IMR-90 (cell line): Measurements from ENCODE around the gene BRINP3. TPM values are rescaled to one million over a fixed set of nuclear protein-coding genes. Genes with fewer than 3 reads are reported as not detected.

Source experiments
- ATAC-seq: fragments of 200-7000 bp; cut with Tn5 transposase; 2 replicates; pipeline ENCODE4 v1.9.1; 2020; ENCODE audit warnings: low read depth, mild to moderate bottlenecking, moderate library complexity
- BruUV-seq: library from RNA; stranded (reverse); fragments of 400-500 nt; replicated peaks from 2 replicates; lab custom pipeline; 2021; lab: Mats Ljungman, UMichigan
- CTCF ChIA-PET: fragments of 300-600 bp; formaldehyde crosslinking; extraction: SDS; loops from one replicate; lab custom pipeline; 2021; ENCODE audit warnings: antibody characterized with exemption; lab: Yijun Ruan, JAX
- POLR2A ChIA-PET: fragments of 300-600 bp; sonication (Branson Sonifier 250); formaldehyde crosslinking; loops from one replicate; lab custom pipeline; 2022; ENCODE audit warnings: antibody characterized with exemption; ENCODE audit not compliant: unreplicated experiment; lab: Charles Lee
- DNase-seq: peaks from one replicate; pipeline ENCODE4 v3.0.0; 2013
- H2AFZ ChIP-seq: replicated peaks from 2 replicates; pipeline ENCODE3; 2013; ENCODE audit warnings: low read length, mild to moderate bottlenecking; ENCODE audit not compliant: poor library complexity
- H2AK5ac ChIP-seq: 2 replicates; pipeline ENCODE4 v1.6.1; 2013; ENCODE audit warnings: low read depth, low read length, inconsistent platforms
- H2AK9ac ChIP-seq: replicated peaks from 2 replicates; pipeline ENCODE3; 2013; ENCODE audit warnings: mild to moderate bottlenecking, low read depth, low read length, moderate library complexity; ENCODE audit not compliant: poor library complexity
- H2BK120ac ChIP-seq: 2 replicates; pipeline ENCODE4 v1.6.1; 2013; ENCODE audit warnings: low read depth, low read length, inconsistent platforms
- H2BK15ac ChIP-seq: 3 replicates; pipeline ENCODE4 v1.6.1; 2013; ENCODE audit warnings: low read depth, low read length, inconsistent platforms
- H2BK20ac ChIP-seq: 2 replicates; pipeline ENCODE4 v1.6.1; 2013; ENCODE audit warnings: low read depth, mild to moderate bottlenecking, inconsistent platforms, low read length, moderate library complexity
- H2BK5ac ChIP-seq: 2 replicates; pipeline ENCODE4 v1.6.1; 2013; ENCODE audit warnings: mild to moderate bottlenecking, low read depth, low read length, inconsistent platforms; ENCODE audit not compliant: poor library complexity, severe bottlenecking
- H3K14ac ChIP-seq: replicated peaks from 2 replicates; pipeline ENCODE4 v1.6.1; 2013; ENCODE audit warnings: low read depth, low read length, inconsistent platforms
- H3K18ac ChIP-seq: 2 replicates; pipeline ENCODE4 v1.6.1; 2013; ENCODE audit warnings: low read depth, low read length, control low read depth
- H3K23ac ChIP-seq: 2 replicates; pipeline ENCODE4 v1.6.1; 2013; ENCODE audit warnings: low read depth, low read length, inconsistent platforms
- H3K27ac ChIP-seq: 2 replicates; pipeline ENCODE4 v1.5.1; 2013; ENCODE audit warnings: mild to moderate bottlenecking, control low read depth, low read length; ENCODE audit not compliant: insufficient read depth
- H3K27me3 ChIP-seq: 2 replicates; pipeline ENCODE4 v1.6.1; 2013; ENCODE audit warnings: low read length; ENCODE audit not compliant: control insufficient read depth, insufficient read depth
- H3K36me3 ChIP-seq: 2 replicates; pipeline ENCODE4 v1.6.1; 2013; ENCODE audit warnings: low read length, mixed read lengths; ENCODE audit not compliant: control insufficient read depth, insufficient read depth
- H3K4ac ChIP-seq: 2 replicates; pipeline ENCODE4 v1.6.1; 2013; ENCODE audit warnings: low read depth, low read length, inconsistent platforms
- H3K4me1 ChIP-seq: 2 replicates; pipeline ENCODE4 v1.6.1; 2013; ENCODE audit warnings: low read length, mixed read lengths; ENCODE audit not compliant: control insufficient read depth, insufficient read depth
- H3K4me2 ChIP-seq: 2 replicates; pipeline ENCODE4 v1.6.1; 2013; ENCODE audit warnings: low read depth, mild to moderate bottlenecking, control low read depth, low read length, moderate library complexity
- H3K4me3 ChIP-seq: 2 replicates; pipeline ENCODE4 v1.5.1; 2013; ENCODE audit warnings: low read depth, mild to moderate bottlenecking, control low read depth, low read length, moderate library complexity; ENCODE audit not compliant: insufficient read depth
- H3K56ac ChIP-seq: 2 replicates; pipeline ENCODE4 v1.6.1; 2013; ENCODE audit warnings: low read length, inconsistent platforms; ENCODE audit not compliant: insufficient read depth; ENCODE audit errors: extremely low read depth
- H3K79me1 ChIP-seq, 2 experiments: 2 replicates each; pipeline ENCODE4 v1.6.1; 2013; ENCODE audit warnings: low read length in 2 of 2, inconsistent platforms in 1 of 2, low read depth in 1 of 2
- H3K9ac ChIP-seq: 2 replicates; pipeline ENCODE4 v1.6.1; 2013; ENCODE audit warnings: low read depth, low read length, control low read depth
- H3K9me1 ChIP-seq: 2 replicates; pipeline ENCODE4 v1.6.1; 2013; ENCODE audit warnings: low read length, inconsistent platforms; ENCODE audit not compliant: insufficient read depth
- H3K9me3 ChIP-seq: 2 replicates; pipeline ENCODE4 v1.6.1; 2013; ENCODE audit warnings: low read length; ENCODE audit not compliant: control insufficient read depth, insufficient read depth
- H4K20me1 ChIP-seq: 2 replicates; pipeline ENCODE4 v1.6.1; 2013; ENCODE audit warnings: low read length, inconsistent platforms; ENCODE audit not compliant: insufficient read depth
- H4K5ac ChIP-seq: 2 replicates; pipeline ENCODE4 v1.6.1; 2013; ENCODE audit warnings: mild to moderate bottlenecking, low read depth, low read length, control low read depth
- H4K8ac ChIP-seq, 2 experiments: 2 replicates each; pipeline ENCODE4 v1.6.1; 2013; ENCODE audit warnings: low read depth in 2 of 2, low read length in 2 of 2, control low read depth in 1 of 2, inconsistent platforms in 1 of 2
- H4K91ac ChIP-seq: 2 replicates; pipeline ENCODE4 v1.6.1; 2013; ENCODE audit warnings: low read depth, low read length, inconsistent platforms; ENCODE audit not compliant: insufficient read depth
- BHLHE40 ChIP-seq: fragments of 150-350 bp; IDR thresholded peaks from 2 replicates; pipeline ENCODE4 v1.6.1; 2016; ENCODE audit warnings: mild to moderate bottlenecking, low read depth, low read length
- CEBPB ChIP-seq: IDR thresholded peaks from 2 replicates; pipeline ENCODE4 v1.6.1; 2012; ENCODE audit warnings: low read depth, low read length, improper control_type of control experiment
- CHD1 ChIP-seq: IDR thresholded peaks from 2 replicates; pipeline ENCODE4 v1.6.1; 2012; ENCODE audit warnings: low read depth, low read length, improper control_type of control experiment
- FOS ChIP-seq: fragments of 150-350 bp; IDR thresholded peaks from 2 replicates; pipeline ENCODE4 v1.6.1; 2016; ENCODE audit warnings: low read depth, low read length
- MAFK ChIP-seq: IDR thresholded peaks from 2 replicates; pipeline ENCODE4 v1.6.1; 2012; ENCODE audit warnings: low read depth, low read length, improper control_type of control experiment
- MAZ ChIP-seq: IDR thresholded peaks from 2 replicates; pipeline ENCODE4 v1.6.1; 2012; ENCODE audit warnings: low read depth, mild to moderate bottlenecking, low read length, improper control_type of control experiment, moderate library complexity, borderline replicate concordance
- MXI1 ChIP-seq: IDR thresholded peaks from 2 replicates; pipeline ENCODE4 v1.6.1; 2012; ENCODE audit warnings: low read depth, mild to moderate bottlenecking, low read length, moderate library complexity, borderline replicate concordance
- NFE2L2 ChIP-seq: fragments of 150-350 bp; IDR thresholded peaks from 2 replicates; pipeline ENCODE4 v1.6.1; 2016; ENCODE audit warnings: low read depth, mild to moderate bottlenecking, low read length
- POLR2A ChIP-seq: IDR thresholded peaks from 2 replicates; pipeline ENCODE4 v1.6.1; 2012; ENCODE audit warnings: mild to moderate bottlenecking, low read depth, low read length
- RAD21 ChIP-seq: IDR thresholded peaks from 2 replicates; pipeline ENCODE4 v1.6.1; 2012; ENCODE audit warnings: low read length, improper control_type of control experiment
- RCOR1 ChIP-seq: IDR thresholded peaks from 2 replicates; pipeline ENCODE4 v1.6.1; 2012; ENCODE audit warnings: mild to moderate bottlenecking, low read length, improper control_type of control experiment; ENCODE audit not compliant: insufficient replicate concordance
- RFX5 ChIP-seq: IDR thresholded peaks from 2 replicates; pipeline ENCODE4 v1.8.0; 2012; ENCODE audit warnings: low read depth, mild to moderate bottlenecking, low read length, moderate library complexity
- SMC3 ChIP-seq: fragments of 150-350 bp; IDR thresholded peaks from 2 replicates; pipeline ENCODE4 v1.6.1; 2016; ENCODE audit warnings: low read depth, mild to moderate bottlenecking, antibody characterized with exemption, low read length, moderate library complexity
- WGBS, 2 experiments: methylation state at CpG; one replicate each; pipeline versions ENCODE4 v1.1.5 to v1.1.7; 2013; ENCODE audit warnings: missing lambda C conversion rate in 2 of 2; ENCODE audit not compliant: insufficient read length in 1 of 2; ENCODE audit errors: extremely low coverage in 2 of 2; 5-methylcytosine and 5-hydroxymethylcytosine counted together
- dilution Hi-C: fragments of 300-500 bp; cut with HindIII; formaldehyde crosslinking; loops from one replicate; pipeline ENCODE4 v1.14.3; 2018; ENCODE audit warnings: low sequenced_read_pairs; ENCODE audit not compliant: unreplicated experiment
- in situ Hi-C: fragments of 300-500 bp; cut with MboI; formaldehyde crosslinking; loops from 3 replicates; pipeline ENCODE4 v1.14.3; 2019; ENCODE audit warnings: low sequenced_read_pairs, inconsistent platforms, mixed read lengths
- intact Hi-C: fragments of 100-400 bp; cut with micrococcal nuclease; formaldehyde crosslinking; loops from 2 replicates; pipeline ENCODE4 v1.10.0; 2022
- polyA plus RNA-seq, 3 experiments: library from polyadenylated mRNA; depleted of rRNA; stranded (reverse); fragments of >200 nt; gene quantifications; 2 replicates each; pipeline ENCODE4 v1.2.3, GENCODE V29; 2012; ENCODE audit warnings: low replicate concordance in 1 of 3
- total RNA-seq: library from RNA; depleted of rRNA; stranded (reverse); fragments of >200 nt; gene quantifications from 2 replicates; pipeline ENCODE4 v1.2.3, GENCODE V29; 2012
- TF ChIP-seq, protein P1 (sequence below): fragments of 150-350 bp; IDR thresholded peaks from 2 replicates; pipeline ENCODE4 v1.6.1; 2017; ENCODE audit warnings: mild to moderate bottlenecking, antibody characterized with exemption, low read length, low read depth
- TF ChIP-seq, protein P2 (sequence below): fragments of 150-350 bp; IDR thresholded peaks from 2 replicates; pipeline ENCODE4 v1.6.1; 2016; ENCODE audit warnings: low read depth, mild to moderate bottlenecking, low read length, moderate library complexity, borderline replicate concordance
- TF ChIP-seq, protein P3 (sequence below): conservative IDR thresholded peaks from 2 replicates; pipeline ENCODE4 v1.5.1; 2012; ENCODE audit warnings: mild to moderate bottlenecking, low read depth, low read length, improper control_type of control experiment

BRINP3 gene
- total and polyA plus RNA-seq, 2 of the 4 experiments (the other 2 are of a cell fraction), result 0.15 to 0.36 TPM

DNA sequence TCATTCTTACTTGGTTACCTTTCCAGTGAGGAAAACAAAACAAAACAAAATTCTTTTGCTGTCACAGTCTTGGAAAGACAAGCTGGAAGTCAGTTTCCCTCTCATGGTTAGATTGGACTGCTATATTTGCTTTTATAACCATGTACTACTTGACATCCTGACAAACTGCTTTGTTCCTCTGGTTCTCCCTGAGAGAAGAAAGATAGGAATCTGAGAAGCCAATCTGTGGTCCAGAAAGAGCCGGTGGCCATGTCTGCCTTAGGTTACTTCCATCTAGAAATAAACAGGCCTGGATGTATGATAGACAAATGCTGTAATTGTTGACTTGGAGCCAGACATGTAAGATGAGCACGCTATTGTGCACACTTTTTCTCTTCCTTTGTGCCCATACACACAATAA lies 330.0 kb downstream of the BRINP3 start:
- Histone ChIP-seq H3K36me3 (no peaks in the 10 kb centered on the region), H4K5ac (no peak overlapping the region), H3K4me1 (no peaks in the 10 kb centered on the region), H2AK5ac (no peak overlapping the region), H2BK15ac (no peak overlapping the region), H3K27ac (no peak overlapping the region), H3K9me3 (no peaks in the 10 kb centered on the region), H3K4me3 (no peak overlapping the region), H3K4me2 (no peak overlapping the region), H3K9me1 (no peaks in the 10 kb centered on the region), H2AK9ac (no peak overlapping the region), H4K8ac (no peak overlapping the region), H3K56ac (no peak overlapping the region), H3K79me1 (no peaks in the 10 kb centered on the region), H2BK20ac (no peak overlapping the region), H2BK120ac (no peak overlapping the region), H3K27me3 (no peaks in the 10 kb centered on the region), H3K9ac (no peak overlapping the region), H3K18ac (no peak overlapping the region), H2BK5ac (no peak overlapping the region), H4K20me1 (no peaks in the 10 kb centered on the region), H3K14ac (no peak overlapping the region), H2AFZ (no peak overlapping the region), H4K91ac (no peak overlapping the region), H3K23ac (no peak overlapping the region), H3K4ac (no peak overlapping the region)
- WGBS, 2 experiments, result no CpG with 5 or more reads among the region's 2 CpGs
- intact Hi-C loops, result no loop called here
- TF ChIP-seq MAFK (no peak), MAZ (no peak), NFE2L2 (no peak), CHD1 (no peak), SMC3 (no peak), BHLHE40 (no peak), RCOR1 (no peak), RFX5 (no peak), CEBPB (no peak), RAD21 (no peak), MXI1 (no peak), POLR2A (no peak), FOS (no peak)
- TF ChIP-seq, protein P1, sequence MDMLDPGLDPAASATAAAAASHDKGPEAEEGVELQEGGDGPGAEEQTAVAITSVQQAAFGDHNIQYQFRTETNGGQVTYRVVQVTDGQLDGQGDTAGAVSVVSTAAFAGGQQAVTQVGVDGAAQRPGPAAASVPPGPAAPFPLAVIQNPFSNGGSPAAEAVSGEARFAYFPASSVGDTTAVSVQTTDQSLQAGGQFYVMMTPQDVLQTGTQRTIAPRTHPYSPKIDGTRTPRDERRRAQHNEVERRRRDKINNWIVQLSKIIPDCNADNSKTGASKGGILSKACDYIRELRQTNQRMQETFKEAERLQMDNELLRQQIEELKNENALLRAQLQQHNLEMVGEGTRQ, result no peak
- TF ChIP-seq, protein P2, sequence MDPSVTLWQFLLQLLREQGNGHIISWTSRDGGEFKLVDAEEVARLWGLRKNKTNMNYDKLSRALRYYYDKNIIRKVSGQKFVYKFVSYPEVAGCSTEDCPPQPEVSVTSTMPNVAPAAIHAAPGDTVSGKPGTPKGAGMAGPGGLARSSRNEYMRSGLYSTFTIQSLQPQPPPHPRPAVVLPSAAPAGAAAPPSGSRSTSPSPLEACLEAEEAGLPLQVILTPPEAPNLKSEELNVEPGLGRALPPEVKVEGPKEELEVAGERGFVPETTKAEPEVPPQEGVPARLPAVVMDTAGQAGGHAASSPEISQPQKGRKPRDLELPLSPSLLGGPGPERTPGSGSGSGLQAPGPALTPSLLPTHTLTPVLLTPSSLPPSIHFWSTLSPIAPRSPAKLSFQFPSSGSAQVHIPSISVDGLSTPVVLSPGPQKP, result no peak
- TF ChIP-seq, protein P3, sequence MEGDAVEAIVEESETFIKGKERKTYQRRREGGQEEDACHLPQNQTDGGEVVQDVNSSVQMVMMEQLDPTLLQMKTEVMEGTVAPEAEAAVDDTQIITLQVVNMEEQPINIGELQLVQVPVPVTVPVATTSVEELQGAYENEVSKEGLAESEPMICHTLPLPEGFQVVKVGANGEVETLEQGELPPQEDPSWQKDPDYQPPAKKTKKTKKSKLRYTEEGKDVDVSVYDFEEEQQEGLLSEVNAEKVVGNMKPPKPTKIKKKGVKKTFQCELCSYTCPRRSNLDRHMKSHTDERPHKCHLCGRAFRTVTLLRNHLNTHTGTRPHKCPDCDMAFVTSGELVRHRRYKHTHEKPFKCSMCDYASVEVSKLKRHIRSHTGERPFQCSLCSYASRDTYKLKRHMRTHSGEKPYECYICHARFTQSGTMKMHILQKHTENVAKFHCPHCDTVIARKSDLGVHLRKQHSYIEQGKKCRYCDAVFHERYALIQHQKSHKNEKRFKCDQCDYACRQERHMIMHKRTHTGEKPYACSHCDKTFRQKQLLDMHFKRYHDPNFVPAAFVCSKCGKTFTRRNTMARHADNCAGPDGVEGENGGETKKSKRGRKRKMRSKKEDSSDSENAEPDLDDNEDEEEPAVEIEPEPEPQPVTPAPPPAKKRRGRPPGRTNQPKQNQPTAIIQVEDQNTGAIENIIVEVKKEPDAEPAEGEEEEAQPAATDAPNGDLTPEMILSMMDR, result no peak
- DNase-seq, result no peak
- in situ Hi-C loops, result no loop called here
- BruUV-seq, result no TSS peak
- CTCF ChIA-PET, result no interaction called here
- no peak for ATAC-seq
- dilution Hi-C loops, result no loop called here
- POLR2A ChIA-PET, result no interaction called here
